DMS 273 (cell line): ENCODE results near the gene LRP1.
A peak's percentile ranks its signal among the peaks of the same experiment; 100 is the strongest.

Experiments used
- DNase-seq: peaks from one replicate; lab custom pipeline; 2025; ENCODE audit not compliant: unreplicated experiment; lab: John Stamatoyannopoulos, UW

LRP1 gene

DNA sequence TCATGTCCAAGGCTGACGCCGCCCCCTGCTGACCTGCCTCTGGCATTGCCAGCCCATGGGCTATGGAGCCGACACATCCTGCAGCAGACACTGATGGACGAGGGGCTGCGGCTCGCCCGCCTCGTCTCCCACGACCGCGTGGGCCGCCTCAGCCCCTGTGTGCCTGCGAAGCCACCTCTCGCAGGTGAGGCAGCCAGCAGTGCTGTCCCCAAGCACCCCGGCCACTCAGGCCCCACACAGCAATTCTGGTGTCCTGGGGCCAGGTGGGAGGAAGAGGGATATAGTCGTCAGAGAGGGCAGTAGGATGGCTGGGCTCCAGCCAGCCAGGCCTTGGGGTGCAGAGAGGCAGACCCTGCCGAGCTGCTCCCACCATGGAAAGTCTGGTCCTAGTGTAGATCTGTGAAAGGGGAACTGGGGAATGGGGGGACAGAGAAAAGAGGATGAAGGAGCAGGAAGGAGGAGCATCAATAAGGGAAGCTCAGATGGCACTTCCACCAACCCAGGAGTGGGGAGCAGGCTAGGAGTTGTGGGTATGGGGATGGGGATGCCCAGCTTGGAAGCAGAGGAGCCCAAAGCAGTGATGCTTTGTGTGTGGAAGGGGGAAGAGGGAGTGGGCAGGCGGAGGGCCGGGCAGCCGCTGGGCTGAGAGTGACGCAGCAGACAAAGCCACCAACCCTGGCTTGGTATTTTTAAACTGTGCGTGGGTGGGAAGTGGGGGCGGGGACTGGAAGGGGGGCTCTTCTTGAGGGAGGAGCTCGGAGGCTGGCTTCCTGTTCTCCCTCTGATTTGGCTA lies 34.7 kb upstream of the LRP1 start:
- DNase-seq, result peak; percentile 40

DNA sequence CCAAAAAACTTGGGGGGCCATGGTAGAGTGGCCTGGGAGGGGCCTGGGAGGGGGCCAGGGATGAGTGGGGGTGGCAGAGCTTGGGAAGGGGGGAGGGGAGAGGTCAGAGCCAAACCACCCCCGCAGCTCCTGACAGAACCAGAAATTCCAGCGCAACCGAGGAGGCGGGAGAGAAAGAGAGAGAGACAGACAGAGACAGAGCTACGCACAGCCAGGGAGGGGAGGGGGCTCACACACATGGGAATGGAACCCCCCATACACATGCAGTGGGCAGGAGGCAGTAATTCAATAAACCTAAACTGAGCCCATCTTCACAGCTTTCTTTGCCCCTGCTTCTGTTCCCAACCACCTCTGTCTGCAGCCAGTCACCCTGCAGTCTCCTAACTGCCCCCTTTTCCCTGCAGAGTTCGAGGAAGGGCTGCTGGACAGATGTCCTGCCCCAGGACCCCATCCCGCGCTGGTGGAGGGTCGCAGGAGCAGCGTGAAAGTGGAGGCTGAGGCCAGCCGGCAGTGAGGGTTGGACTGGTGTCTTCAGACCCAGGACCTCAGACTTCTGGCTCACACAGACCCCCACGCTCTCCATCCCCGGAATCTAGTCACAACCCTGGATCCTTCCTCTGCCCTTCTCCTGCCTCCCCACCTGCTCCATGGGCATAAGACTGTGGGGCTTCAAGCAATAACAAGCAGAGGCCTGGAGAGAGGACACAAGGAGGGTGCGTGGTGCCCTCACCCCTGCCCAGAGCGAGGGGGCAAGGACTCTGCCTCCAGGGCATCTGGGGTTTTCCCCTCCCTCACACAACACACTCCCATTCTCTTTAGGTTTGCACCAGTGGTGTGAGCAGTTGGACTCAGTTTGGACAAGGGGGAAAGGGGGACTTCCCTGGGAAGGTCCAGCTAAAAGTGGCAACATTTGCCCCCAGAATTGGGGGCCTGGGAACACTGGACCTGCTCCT lies 33.8 kb upstream of the LRP1 start:
- no peak for DNase-seq

DNA sequence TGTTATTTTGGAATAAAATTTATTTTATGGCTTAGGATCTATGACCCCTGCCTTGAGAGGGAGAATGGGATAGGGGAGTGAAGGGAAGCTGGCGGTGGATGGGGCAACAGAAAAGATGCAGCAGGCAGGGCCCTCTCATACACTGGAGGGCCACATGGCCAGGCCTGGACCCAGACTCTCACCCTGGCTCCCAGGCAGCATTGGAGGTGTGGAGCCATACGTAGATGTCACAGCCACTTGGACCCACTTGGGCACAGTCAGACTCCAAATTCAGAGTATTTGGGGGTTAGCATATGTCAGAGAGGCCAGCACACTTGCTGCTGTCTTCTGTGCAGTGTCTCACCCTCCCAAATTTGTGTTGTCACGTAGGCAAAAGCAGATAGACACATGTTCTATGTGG lies 32.8 kb upstream of the LRP1 start:
- no peak for DNase-seq

DNA sequence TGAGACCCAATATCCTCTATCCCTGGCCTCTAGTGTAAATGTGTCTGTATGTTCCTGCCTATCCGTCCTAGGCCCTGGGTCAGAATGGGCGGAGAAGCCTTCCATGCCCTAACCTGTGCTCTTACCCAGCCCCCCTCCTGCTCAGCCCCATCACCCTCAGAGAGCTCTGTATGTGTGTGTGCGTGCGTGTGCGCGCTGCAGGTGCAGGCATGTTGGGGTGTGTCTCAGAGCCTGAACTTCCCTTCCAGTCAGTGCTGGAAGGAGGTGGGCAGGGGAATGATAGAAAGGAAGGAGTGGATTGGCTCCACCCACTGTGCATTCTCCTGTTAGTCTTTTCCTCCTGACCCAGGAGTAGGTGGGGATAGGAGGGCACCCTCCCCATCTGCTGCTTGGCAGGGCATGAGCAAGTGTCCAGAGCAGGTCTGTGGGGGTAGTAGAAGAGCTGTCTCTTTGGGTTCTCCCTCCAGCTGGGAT lies 32.1 kb upstream of the LRP1 start:
- peak; percentile 62 for DNase-seq

DNA sequence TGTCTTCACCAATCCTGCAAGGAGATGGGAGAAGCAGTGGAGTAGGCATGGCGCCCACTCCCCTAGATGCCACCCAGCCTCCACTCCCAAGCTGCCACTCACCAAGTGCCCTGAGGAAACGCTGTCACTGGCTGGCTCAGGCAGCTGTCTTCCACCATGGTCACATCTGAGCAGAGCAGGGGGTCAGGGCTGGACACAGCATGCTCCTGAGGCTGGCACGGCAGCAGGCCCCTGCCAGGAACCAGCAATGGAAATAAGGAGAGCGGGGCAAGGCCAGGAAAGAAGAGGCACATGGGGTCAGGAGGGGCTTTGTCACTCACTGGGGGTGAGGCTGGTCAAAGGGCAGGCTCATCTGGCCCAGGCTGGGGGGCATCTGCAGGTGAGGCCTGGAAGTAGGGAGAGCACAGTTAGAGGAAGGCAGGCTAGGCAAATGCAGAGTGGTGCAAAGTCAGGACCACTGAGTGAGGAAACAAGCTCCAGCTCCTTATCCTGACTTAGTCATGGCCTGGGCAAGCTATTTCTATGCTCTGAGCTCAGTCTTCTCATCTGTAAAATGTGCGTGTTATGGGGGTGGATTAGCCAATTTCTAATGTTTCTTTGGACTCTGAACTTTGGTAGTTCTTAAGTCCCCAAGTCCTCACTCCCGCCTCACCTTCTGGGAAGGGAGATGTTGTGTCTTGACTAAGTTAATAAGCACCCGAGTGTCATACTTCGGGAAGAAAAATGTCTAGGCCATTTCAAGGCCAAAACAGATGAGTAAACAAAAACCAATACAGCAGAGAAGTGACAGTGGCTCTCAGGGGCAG lies 31.3 kb upstream of the LRP1 start:
- DNase-seq, result no peak

DNA sequence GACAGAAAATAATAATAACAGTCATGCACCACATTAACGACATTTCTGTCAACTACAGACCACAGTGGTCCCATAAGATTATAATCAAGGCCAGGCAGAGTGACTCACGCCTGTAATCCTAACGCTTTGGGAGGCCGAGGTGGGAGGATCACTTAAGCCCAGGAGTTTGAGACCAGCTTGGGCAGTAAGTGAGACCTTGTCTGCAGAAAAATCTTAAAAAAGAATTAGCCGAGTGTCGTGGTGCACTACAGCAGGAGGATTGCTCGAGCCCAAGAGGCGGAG lies 30.8 kb upstream of the LRP1 start:
- no peak for DNase-seq

DNA sequence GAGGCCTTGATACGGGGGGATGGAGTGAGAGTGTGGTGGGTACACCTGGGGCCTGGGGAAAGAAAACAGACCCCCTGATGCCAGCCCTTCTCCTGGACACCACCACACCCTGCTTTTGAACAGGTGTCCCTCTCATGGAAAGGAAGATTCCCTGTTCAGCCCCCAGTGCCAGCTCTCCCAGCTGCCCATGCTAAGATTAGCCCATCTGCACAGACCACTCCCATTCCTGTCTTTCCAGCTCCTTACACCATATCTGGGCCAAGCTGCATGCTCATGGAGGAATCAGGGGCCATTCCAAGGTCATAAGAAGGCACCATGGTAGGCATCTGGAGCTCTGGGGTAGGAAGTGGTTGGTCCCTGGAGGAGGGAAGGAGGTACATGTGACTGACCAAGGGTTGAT lies 29.7 kb upstream of the LRP1 start:
- peak; percentile 10 for DNase-seq

DNA sequence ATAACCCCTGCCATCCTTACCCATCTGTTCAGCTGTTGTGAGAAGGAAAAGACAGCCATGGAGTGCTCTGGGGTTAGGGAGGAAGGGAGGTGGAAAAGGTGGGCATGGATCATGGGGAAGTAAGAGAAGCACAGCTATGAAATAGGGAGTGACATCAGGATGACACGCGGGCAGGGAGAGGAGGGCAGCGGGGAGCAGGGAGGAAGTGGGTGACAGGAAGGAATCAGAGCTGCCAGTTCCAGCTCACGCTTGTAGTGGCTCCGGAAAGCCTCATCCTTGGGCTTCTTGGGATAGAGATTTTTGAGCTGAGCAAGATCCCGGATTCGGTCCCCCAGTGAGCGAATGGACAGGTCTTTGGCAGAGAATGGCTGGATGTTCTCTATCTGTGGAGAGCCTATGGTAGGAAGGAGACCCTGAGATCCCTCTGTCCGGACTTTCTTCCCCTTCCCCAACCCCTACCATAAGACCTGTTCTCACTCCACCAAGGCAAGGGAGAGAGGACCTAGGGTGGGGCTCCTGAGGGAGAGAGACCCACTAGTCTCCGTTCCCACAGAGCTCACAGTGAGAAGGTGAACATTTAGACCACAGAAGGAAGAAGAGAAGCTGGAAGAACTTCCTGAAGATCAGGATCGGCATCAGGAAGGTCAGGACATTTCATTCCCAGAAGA lies 29.1 kb upstream of the LRP1 start:
- DNase-seq, result no peak

DNA sequence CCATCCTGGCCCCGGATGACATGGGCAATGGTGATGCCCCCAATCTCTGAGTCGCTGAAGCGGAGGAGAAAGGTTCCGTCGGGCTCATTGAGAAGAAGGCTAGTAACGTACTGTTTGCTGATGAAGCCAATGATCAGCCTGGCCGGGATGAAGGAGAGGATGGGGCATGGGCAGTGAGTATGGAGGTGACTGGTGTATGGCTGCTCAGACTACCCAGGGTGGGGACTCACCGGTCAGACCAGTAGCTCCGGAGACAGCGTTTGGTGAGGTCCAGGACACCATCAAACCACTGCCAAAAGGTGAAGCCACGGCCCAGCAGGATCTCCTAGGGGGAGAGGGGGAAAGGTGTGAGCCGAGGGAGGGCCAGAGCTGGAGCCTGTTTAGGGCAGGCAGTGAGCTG lies 28.5 kb upstream of the LRP1 start:
- DNase-seq, result no peak

DNA sequence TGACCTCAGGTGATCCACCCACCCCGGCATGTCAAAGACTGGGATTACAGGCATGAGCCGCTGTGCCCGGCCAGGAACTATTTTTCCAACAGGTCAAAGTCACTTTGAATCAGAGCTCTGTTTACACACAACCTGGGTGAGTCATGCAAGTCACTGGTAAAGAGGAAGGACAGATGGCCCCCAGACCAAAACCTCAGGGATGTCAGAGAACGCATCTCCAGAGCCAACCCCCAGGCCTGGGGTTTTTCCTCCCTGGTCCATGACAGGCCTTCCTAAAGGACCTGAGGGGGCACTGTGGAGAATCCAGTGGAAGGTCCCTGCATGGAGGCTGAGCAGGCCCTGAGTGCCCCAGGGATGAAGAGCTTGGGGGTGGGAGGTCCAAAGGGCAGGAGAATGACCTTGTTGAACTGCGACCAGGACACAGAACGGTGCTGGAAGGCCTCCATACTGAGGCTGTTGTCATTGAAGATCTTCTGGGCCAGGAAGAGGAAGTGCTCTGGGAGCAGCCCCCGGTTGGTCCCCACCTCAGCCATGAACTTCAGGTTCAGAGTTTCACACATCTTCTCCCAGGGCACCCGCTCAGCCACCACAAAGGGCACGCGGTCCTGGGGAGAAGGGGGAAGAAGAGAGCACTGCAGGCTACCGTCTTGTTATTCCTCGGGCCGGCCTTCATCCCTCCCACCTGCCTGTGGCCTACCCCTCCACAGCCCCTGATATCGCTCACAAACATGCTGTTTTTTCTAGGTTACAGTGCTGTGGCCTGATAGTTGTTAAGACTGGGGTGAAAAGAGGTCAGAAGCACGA lies 26.2 kb upstream of the LRP1 start:
- peak; percentile 54 for DNase-seq

DNA sequence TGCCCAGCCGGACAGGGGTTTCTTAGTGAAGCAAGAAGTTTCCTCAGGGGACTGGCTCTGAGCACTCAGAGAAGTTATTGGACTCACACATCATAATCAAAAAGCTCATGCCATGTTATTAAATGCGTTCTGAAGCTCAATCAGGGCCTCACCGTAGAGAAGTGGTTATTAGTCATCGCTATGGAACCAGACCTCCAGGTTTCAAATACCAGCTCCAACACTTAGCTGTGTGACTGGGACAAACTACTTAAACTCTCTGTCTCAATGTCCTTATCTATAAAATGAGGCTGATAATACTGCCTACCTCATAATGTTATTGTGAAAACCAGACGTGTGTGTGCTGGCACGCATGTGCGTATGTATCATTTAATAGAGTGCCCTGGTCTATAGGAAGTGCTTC lies 24.4 kb upstream of the LRP1 start:
- DNase-seq, result no peak

DNA sequence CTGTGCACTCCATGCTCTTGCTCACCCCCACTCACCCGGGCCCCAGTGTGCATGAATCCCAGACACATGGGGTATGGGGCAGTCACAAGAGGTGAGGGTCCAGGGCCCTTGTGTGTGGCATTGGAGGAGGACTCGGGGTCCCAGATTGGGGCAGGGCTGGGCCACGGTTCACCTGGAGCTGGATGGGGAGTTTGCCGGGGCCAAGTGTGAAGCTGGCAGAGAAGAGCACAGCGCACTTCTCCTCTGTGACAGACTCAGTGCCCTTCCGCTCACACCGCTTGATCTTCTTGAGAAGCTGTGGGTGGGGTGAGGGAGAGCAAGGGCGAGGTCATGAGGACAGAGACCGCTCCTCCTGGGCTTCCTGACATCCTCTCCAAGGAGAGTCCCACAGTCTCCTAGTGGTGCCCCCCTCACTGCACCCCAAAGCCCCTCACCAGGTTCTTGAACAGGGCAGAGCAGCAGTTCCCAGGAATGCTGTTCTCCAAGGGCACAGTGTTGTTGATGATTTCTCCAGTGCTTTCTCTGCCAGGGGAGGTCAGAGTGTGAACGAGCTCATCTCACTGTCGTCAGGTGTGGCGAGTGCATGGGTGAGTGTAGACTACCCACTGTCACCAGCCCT lies 23.9 kb upstream of the LRP1 start:
- DNase-seq, result no peak

DNA sequence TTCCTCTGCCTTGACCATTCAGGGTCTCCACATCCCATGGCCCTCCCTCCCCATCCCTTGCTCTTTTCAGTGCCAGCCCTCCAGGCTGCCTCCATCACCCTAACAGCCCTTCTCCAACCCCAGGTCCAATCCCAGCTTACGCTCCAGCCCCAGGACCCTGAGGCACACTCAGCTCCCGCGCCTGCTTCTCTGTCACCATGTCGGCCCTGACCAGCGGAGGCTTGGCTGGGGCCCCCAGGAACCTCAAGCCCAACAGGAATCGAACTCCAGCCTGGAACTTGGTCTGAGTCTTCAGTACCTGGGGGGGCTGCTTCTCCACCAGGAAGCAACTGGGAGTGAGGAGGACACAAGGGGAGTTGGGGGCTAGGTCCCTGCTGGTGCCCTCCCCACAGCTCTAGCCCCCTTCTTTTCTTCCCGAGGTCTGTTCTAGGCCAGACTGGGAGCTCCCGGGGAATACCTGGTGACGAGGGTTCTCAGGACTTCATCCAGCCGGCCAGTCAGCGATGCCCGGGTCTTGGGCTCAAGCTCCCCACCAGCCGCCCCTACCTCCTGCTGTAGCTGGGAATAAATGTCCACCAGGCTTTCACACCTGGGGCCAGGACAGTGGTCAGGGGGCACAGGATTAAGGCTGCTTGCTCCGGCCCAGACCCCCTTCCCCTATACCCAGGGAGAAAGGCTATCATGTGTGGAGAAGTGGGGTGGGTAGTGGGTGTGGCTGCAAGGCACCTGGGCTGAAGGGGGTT lies 23.1 kb upstream of the LRP1 start:
- DNase-seq, result no peak

DNA sequence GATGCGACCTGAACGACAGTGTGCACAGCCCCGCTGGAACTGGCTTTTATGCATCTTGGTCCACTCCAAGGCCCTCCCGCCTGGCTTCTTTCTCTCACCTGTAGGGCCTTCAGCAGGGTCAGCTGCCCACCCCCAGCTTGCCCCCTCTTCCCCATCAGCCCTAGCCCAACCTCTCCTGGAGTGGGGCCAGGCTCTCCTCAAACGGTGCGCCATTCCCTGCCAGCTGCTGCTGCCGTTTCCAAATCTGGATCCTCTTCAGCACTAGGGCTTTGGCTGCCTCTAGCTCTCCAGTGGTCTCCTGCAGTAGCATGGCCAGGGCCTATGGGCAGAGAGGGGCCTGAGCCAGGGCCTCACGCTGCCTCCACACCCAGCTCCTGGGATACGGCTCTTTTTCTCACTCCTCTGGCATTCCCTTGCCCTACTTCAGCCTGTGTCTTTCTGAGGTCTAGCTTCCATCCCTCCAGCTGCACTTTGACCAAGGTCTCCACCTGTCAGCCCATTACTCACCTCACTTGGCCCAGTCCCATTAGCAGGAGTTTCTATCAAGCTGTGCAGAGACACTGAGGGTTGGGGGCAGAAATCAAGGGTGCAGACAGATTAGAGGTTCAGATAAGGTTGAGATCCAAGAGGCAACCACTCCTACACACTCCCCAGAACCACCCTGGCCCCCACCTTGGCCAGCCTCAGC lies 22.1 kb upstream of the LRP1 start:
- DNase-seq, result peak; percentile 36

DNA sequence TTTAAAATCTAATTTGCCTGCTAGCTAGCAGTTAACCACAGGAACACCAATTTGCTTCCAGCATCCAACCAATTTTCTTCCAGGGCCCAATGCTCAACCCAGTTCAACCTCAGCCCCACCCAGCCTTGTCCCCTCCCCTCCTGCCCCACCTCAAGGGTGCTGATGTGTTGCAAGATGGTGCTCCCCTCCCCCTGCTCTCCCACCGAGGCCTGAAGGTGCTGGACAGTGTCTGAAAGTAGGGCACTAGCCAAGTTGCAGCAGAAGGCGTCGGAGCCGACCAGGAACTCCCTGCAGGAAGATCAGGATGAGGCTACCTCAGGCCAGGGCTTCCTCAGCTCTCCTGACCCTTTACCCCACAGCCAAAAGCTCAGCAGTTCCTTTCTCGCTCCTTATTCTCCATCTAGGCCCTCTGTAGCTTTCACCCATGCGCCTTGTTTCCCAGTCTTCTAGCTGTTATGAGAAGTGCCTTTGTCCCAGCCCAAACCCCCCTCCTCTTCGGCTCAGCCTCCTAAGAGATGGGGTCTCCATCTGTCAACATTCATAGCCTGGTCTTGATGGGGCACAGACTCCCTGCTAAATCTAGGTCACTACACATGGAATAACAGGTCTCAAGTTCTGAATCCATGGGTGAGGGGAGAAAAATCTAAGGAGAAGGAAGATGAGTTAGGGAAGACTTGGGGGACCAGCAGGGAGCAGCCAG lies 20.7 kb upstream of the LRP1 start:
- no peak for DNase-seq

DNA sequence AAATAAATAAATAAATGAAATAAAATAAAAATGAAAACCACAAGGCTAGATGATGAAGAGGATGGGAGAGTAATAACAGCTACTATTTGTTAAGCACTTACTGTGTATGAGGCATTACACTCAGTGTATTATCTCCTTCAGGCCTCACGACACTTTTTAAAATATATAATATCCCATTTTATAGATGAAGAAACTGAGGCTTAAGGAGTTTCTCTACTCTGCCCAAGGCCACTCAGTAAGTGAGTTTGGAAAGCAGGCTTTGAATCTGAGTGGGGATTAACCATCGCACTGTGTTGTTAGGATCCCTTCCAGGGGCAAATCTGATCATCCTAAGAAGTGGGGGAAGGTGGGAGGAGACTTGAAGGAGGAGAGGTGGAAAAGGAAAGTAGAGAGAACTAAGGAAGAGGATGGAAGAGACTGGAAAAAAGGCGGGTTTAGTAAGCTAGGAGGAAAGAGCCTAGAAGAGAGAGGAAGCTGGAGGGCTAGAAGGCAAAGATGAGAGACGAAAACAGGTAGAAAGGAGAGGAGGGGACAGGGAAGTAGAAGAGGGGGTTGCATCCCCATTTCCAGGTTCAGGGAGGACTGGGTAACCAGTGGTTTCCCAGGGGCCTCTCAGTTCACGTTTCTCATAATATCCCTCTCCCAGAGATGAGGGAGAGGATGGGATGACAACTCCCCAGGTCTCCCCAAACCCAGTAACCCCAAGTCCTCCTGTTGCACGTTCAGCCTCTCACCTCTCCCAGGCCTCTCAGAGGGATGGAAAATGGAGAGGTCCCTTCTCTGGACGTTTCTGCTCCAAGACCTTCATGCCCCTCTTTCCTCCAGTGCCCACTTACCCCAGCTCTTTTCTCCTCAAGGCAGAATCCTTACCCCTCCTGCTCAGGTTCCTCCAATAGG lies 18.8 kb upstream of the LRP1 start:
- no peak for DNase-seq
